Left colon (tissue), 2 donors: ENCODE data around the gene HPRT1. TPM values are rescaled to one million over a fixed set of nuclear protein-coding genes. Genes with fewer than 3 reads are reported as not detected.

ENCODE experiments used
- ATAC-seq: fragments of 200-7000 bp; cut with Tn5 transposase; one replicate; pipeline ENCODE4 v1.9.1; 2020; ENCODE audit warnings: mild to moderate bottlenecking, moderate library complexity
- DNase-seq, 2 donors: peaks; one replicate each; pipeline ENCODE4 v3.0.0-alpha.2; 2020
- intact Hi-C, 2 donors: fragments of 100-400 bp; cut with DNase I in 1 of 2; cut with micrococcal nuclease in 1 of 2; formaldehyde crosslinking; loops; one replicate each; pipeline versions ENCODE4 v1.11.2 to v1.14.0; 2022; cut with DNase I, micrococcal nuclease
- total RNA-seq, 2 donors: library from RNA; stranded (reverse); fragmentation: NEBNext Ultra II Directional; extraction: Animal tissue kit (Norgen Biotek cat#: 25700); gene quantifications; one replicate each; pipeline ENCODE4 v1.2.1, GENCODE V29; 2021
- donor health status: DM: no; HTN: no; CAD: no.
- donor health status: DM: yes; HTN: yes; CAD: no.

HPRT1 gene
- total RNA-seq, 2 donors from 2014 or later, result 19.7 to 22.1 TPM

DNA sequence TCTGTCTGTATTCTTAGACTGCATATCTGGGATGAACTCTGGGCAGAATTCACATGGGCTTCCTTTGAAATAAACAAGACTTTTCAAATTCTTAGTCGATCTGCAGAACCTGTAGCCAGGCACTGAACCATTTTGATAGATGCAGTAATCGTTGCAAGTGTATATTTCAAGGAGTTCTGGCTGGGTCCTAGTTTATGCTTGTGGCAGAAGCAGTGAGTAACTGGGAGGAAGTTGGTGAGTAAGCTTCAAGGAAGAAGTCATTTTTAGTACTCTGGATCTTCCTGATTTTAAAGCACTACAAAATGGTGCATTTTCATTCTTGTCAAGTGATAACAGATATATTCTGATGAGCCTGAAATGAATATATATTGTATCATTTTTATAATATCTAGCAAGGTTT lies 9.5 kb downstream of the HPRT1 start:
- intact Hi-C loops, result no loop called here
- ATAC-seq (no peak), DNase-seq (no peak)

DNA sequence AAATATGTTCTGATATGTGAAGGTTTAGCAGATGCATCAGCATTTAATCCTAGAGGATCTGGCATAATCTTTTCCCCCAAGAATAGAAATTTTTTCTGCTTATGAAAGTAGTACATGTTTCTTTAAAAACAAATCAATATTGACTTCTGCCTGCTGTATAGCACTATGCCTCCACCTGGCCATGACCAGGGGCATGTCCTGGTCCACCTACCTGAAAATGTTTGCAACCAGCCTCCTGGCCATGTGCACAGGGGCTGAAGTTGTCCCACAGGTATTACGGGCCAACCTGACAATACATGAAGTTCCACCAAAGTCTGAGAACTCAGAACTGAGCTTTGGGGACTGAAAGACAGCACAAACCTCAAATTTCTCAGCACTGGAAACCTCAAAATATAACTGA lies 10.0 kb downstream of the HPRT1 start:
- DNase-seq (no peak), ATAC-seq (no peak)
- intact Hi-C loops, result no loop called here

DNA sequence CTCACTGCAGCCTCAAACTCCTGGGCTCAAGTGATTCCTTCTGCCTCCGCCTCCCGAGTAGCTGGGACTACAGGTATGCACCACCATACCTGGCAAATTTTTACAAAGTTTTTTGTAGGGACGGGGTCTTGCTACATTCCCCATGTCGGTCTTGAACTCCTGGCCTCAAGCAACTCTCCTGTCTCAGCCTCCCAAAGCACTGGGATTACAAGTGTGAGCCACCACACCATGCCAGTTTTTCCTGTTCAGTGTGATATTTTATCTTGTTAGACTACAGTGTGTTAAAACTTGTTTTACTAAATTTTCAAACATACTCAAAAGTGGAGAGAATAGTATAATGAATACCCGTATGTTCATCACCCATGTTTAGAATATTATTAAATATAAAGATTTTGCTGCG lies 12.1 kb downstream of the HPRT1 start:
- no peak for ATAC-seq
- DNase-seq, result no peak
- intact Hi-C loops, result no loop called here

DNA sequence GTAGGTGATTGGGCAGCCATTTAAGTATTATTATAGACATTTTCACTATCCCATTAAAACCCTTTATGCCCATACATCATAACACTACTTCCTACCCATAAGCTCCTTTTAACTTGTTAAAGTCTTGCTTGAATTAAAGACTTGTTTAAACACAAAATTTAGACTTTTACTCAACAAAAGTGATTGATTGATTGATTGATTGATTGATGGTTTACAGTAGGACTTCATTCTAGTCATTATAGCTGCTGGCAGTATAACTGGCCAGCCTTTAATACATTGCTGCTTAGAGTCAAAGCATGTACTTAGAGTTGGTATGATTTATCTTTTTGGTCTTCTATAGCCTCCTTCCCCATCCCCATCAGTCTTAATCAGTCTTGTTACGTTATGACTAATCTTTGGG lies 16.3 kb downstream of the HPRT1 start:
- no peak for ATAC-seq
- intact Hi-C loops, result no loop called here
- no peak for DNase-seq

DNA sequence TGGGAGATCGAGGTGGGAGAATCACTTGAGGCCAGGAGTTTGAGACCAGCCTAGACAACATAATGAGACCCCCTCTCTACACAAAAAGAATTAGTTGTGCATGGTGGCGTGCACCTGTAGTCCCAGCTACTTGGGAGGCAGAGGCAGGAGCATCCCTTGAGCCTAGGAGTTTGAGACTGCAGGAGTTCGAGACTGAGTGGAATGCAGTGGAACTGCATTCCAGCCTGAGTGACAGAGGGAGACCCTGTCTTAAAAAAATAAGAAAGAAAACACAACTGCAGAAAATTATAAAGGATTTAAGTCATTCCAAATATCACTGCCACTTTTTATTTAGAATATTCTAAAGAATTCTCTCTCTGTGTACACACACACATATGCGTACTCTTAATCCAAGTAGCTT lies 18.4 kb downstream of the HPRT1 start:
- DNase-seq (no peak), ATAC-seq (no peak)
- intact Hi-C loops, result no loop called here

DNA sequence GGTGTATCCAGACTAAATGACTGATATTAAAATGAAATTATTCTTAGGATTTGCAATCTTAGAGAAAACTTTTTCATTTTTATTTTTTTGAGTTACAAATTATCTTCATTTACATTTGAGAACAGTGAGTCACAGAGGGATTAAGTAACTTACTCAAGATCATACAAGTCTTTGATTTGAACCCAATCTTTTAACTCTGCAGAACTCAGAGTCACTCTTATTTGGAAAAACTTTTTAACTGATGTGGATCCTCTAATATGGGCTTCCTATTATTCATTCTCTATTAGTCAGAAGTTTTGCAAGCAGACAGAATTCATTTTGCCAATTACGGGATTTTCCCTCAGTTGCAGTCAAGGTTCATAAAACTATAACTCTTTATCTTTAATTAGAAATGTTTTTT lies 20.1 kb downstream of the HPRT1 start:
- intact Hi-C loops, result loop anchor here in 1 of 2 donors (10.0 kb wide), 1 partner anchor 305 kb away; no protein-coding TSS in a partner anchor

DNA sequence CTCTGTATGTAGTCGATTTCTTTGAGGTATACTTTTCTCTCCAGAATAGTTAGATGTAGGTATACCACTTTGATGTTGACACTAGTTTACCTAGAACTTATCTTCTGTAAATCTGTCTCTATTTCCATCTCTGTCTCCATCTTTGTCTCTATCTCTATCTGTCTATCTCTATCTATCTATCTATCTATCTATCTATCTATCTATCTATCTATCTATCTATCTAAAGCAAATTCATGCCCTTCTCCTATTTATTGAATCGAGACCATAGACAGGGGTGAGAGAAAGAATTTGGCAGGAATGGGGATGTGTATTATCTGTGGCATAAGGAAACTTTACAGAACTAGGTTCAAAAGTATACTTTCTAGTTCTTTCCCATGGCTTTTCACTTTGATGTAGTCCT lies 21.4 kb downstream of the HPRT1 start:
- ATAC-seq (no peak), DNase-seq (no peak)
- intact Hi-C loops, result loop anchor here in 1 of 2 donors (10.0 kb wide), 1 partner anchor 303 kb away; no protein-coding TSS in a partner anchor

More for the DNA sequence above, 20.1 kb downstream of the HPRT1 start:
- DNase-seq (no peak), ATAC-seq (no peak)

DNA sequence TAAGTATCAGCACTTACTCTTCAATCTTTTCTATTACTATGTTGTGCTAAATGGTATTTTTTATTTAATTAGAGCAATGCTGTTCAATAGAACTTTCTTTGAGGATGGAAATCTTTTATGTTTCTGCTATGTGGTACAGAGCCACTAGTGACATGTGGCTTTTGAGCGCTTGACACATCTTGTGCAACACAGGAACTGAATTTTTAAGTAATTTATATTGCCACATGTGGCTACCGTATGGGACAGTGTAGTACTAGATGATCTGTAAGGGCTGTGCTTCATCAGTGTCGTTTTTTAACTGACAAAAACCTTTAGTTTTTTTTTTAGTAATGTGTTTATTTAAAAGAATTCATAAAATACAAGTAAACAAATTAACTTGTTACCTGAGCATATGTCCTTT lies 22.4 kb downstream of the HPRT1 start:
- ATAC-seq (no peak), DNase-seq (no peak)
- intact Hi-C loops, result loop anchor here in 1 of 2 donors (10.0 kb wide), 1 partner anchor 302 kb away; no protein-coding TSS in a partner anchor

DNA sequence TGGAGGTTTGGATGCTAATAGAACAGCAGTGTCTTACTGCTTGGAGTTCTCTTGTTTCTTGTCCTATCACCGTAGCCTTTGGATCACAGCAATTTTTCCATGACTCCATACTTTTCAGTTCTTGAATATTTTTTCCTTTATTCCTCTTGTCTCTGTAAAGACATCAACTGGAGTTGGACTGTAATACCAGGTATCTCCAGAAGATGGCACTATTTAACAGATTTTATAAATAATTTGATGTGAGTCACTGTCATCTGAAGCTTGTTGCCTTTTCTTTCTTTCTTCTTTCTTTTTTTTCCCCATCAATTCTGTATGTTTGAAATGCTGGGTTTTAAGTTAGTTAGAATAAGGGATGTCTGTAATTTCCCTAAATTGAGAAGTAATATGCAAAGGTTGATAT lies 24.1 kb downstream of the HPRT1 start:
- intact Hi-C loops, result loop anchor here in 1 of 2 donors (10.0 kb wide), 1 partner anchor 301 kb away; no protein-coding TSS in a partner anchor
- DNase-seq (no peak), ATAC-seq (peak; percentile 35)

DNA sequence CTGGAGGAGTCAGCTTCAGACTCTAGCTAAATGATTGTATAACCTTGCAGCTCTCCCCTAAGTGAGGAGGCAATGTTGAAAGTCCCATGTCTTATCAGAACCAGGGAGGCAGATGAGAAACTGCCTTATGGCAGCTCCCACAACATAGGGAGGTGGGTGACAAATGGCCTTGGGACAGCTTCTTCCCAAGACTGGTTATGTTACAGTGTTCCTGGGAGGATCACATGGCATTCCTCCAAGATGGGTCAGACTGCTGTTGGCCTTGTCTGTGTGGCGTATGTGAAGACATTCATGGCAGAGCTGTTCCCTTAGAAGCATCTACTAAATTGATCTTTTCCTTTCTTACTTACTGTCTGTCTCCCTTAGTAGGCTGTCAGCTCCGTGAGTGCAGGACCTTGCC lies 42.0 kb downstream of the HPRT1 start:
- intact Hi-C loops, result no loop called here
- ATAC-seq (no peak), DNase-seq (no peak)

DNA sequence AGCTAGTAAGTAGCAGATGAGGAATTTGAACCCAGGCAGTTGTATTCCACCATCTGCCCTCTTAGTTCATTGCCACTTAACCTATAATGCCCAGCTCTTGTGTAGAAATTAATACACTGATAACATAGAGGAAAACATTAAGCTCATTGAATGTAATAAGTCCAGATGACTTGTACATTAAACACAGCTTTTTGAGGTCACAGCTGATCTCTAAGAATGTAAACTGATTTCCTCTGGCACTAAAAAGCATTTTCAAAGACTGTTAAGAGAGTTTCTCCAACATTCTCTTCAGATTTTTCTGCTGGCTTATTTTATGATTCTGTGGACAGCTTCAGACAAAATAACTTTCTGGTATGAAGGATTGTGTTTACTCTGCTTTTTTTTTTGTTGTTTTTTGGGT lies 42.7 kb downstream of the HPRT1 start:
- intact Hi-C loops, result no loop called here
- DNase-seq (no peak), ATAC-seq (no peak)

DNA sequence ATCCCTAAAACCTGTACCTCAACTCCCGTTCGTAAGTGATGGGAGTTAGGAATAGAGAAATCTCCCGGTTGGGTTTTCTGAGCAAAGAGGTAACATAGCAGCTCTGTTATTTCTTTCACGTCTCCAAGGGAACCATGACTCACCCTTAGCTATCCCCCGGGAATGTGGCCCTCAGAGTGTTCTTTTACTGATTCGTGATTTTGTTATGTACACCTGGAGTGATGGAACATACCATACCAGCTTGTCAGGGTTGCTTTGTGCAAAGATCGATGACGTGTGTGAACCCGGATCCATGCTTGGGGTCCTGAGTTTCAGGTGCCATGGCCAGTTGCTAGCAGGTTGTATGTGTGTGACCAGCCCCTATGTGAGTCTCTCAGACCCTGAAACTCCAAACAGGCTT lies 52.6 kb downstream of the HPRT1 start:
- ATAC-seq (no peak), DNase-seq (no peak)
- intact Hi-C loops, result no loop called here

DNA sequence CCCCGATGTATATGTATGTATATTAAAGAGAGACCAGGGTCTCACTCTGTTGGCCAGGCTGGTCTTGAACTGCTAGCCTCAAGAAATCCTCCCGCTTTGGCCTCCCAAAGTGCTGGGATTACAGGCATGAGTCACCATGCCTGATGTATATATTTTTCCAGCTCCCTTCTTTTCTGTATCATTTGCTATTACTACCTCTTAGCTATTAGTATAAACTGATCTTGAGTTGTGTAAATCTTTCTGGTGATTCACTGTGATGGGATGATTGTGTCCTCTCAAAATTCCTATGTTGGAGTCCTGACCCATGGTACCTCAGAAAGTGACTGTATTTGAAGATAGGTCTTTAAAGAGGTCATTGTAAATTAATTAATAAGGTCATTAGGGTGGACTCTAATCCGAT lies 53.1 kb downstream of the HPRT1 start:
- intact Hi-C loops, result no loop called here
- ATAC-seq, result no peak
- DNase-seq, result no peak

DNA sequence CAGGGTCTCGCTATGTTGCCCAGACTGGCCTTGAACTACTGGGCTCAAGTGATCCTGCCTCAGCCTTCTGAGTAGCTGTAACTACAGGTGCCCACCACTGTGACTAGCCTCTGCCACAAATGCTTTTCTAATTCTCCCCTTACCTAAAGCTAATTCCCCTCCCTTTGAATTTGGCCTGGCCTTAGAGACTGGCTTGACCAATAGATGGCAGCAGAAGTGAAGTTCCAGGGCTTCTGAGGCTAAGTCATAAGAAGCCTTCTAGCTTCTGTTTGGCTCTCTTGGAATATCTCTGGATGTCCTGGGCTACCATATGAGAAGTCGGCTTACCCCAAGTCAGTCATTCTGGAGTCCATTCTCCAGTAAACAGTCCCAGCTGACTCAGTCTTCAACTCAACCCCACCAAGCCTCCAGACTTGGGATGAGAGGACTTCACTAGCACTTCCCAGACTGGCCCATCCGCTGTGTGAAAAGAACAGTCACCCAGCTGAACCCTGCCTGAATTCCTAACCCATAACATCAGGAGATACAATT lies 61.0 kb downstream of the HPRT1 start:
- intact Hi-C loops, result no loop called here
- DNase-seq (peak in 1 of 2 donors; percentile 8), ATAC-seq (peak; percentile 73)

DNA sequence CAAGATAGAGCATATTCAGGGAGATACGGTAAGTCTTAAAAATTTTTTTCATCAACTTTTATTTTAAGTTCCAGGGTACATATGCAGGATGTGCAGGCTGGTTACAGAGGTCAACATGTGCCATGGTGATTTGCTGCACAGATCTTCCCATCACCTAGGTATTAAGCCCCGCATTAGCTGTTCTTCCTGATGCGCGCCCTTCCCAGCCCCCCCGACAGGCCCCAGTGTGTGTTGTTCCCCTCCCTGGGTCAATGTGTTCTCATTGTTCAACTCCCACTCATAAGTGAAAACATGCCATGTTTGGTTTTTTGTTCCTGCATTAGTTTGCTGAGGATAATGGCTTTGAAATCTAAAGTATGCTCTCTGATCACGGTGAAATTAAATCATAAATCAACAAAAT lies 64.2 kb downstream of the HPRT1 start:
- intact Hi-C loops, result no loop called here
- DNase-seq (no peak), ATAC-seq (no peak)

DNA sequence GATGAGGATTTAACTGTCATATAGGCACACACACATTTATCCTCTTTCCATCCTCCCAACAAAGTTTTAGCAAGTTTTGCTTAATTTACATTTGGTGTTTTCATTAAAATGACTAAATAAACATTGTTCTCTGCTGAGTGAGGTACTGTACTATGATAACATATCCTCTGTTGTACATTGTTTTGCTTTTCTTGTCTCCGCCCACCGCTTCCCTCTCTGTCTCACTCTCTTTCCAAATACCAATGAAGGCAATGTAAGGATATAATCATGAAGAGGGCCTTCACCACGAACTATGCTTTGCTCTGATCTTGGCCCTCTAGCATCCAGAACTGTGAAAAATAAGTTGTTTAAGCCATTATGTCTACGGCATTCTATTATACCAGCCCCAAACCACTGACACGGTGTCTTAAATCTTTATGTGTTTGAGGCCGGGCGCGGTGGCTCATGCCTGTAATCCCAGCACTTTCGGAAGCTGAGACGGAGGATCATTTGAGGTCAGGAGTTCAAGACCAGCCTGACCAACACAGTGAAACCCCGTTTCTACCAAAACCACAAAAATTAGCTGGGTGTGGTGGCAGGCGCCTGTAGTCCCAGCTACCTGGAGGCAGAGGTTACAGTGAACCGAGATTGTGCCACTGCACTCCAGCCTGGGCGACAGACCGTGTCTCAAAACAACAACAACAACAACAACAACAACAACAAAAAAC lies 65.3 kb downstream of the HPRT1 start:
- no peak for DNase-seq
- intact Hi-C loops, result no loop called here
- no peak for ATAC-seq

DNA sequence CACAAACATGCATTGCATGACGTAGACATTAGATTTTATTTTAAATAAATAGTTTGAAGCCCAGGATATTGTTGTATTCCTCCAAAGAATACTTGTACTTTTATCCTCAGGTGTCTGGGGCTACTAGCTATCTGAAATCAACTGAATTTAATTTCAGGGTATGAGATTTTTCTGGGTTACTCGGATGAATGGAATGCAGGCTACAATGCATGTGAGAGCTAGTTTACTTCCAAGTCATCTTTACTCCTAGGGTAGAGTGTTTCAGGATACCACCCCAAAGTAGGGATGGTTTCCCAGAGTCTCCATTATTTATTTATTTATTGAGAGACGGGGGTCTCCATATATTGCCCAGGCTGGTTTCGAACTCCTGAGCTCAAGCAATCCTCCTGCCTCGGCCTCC lies 66.4 kb downstream of the HPRT1 start:
- ATAC-seq (no peak), DNase-seq (no peak)
- intact Hi-C loops, result no loop called here

DNA sequence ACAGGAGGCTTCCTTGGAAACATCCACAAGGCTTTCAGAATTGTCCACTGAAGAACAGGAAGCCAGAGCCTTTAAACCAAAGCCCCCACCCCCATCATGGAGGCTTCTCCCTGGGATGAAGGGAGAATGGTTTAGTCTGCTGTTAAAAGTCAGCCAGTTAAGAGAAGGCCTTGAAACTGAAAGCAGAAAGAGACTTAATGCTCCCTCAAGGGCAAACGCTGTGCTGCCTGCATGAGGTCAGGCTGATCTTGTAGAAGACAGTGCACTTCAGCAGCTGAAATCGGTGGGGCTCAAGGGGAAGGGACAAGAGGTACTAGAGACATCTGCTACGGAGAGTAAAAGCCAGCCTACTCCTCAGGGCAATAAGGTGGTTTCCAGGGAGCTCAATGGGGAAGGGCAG lies 69.0 kb downstream of the HPRT1 start:
- ATAC-seq (no peak), DNase-seq (no peak)
- intact Hi-C loops, result no loop called here

DNA sequence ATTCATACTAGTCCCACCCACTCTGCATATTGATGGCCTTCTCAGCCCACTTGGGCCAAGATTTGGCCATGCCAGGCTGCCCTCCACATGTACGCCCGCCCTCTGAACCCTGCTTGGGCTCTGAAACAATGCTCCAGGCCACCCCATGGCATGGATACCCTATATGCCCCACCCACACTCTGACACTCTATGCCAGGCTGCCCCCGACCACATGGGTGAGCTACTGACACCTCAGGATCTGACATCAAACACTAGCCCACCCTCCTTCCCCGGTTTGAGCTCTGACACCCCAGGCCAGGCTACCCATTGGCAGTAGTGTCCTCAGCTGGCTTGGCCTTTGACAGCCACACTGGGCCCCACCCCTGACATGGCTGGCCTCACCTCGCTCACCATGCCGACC lies 69.5 kb downstream of the HPRT1 start:
- intact Hi-C loops, result no loop called here
- DNase-seq, result no peak
- no peak for ATAC-seq

DNA sequence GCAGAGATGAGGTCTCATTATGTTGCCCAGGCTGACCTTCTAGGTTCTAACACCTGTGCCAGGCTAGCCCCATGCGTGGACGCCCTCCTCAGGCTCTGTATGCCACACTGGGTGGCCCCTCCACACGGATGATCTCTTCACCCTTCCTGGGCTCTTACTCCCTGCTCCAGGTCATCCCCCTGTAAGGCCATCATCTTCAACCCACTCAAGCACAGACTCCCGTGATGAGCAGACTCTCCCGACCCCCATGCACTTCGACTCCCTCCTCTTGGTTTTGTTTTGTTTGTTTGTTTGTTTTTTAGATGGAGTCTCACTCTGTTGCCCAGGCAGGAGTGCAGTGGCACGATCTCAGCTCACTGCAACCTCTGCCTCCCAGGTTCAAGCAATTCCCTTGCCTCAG lies 70.9 kb downstream of the HPRT1 start:
- DNase-seq (no peak), ATAC-seq (no peak)
- intact Hi-C loops, result no loop called here

DNA sequence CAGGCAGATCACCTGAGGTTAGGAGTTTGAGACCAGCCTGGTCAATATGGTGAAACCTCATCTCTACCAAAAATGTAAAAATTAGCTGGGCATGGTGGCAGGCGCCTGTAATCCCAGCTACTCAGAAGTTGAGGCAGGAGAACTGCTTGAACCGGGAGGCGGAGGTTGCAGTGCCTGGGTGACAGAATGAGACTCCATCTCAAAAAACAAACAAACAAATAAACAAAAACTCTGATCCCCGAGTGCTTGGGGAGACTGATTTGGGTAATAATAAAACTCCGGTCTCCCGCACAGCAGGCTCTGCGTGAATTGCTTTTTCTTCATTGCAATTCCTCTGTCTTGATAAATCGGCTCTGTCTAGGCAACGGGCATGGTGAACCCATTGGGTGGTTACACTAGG lies 73.4 kb downstream of the HPRT1 start:
- ATAC-seq (no peak), DNase-seq (no peak)
- intact Hi-C loops, result no loop called here
